AG09309 (cell line): Measurements from ENCODE around the gene POU2F2.
A peak's percentile ranks its signal among the peaks of the same experiment; 100 is the strongest.

Experiments used
- DNase-seq: peaks from one replicate; pipeline ENCODE4 v3.0.0-alpha.2; 2010; ENCODE audit warnings: low read depth
- H3K4me3 ChIP-seq: 2 replicates; pipeline ENCODE4 v1.5.1; 2011; ENCODE audit warnings: mild to moderate bottlenecking, low read depth, low read length, moderate library complexity; ENCODE audit not compliant: control insufficient read depth
- TF ChIP-seq, protein P1 (sequence below): IDR thresholded peaks from 2 replicates; pipeline ENCODE4 v1.5.1; 2011; ENCODE audit warnings: mild to moderate bottlenecking, low read depth, low read length, inconsistent platforms; ENCODE audit not compliant: insufficient read depth, control insufficient read depth; ENCODE audit errors: missing control alignments

POU2F2 gene

DNA sequence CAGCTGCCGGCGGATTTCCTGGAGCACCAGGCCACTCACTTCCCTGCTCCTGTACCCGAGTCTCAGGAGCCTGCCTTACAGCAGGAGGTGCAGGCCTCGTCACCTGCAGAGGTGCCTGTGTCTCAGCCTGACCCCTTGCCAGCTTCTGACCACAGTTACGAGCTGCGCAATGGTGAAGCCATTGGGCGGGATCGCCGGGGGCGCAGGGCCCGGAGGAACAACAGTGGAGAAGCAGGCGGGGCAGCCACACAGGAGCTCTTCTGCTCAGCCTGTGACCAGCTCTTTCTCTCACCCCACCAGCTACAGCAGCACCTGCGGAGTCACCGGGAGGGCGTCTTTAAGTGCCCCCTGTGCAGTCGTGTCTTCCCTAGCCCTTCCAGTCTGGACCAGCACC, 53.0 kb downstream of the POU2F2 start:
- no peak overlapping the region for H3K4me3 ChIP-seq
- TF ChIP-seq, protein P1, sequence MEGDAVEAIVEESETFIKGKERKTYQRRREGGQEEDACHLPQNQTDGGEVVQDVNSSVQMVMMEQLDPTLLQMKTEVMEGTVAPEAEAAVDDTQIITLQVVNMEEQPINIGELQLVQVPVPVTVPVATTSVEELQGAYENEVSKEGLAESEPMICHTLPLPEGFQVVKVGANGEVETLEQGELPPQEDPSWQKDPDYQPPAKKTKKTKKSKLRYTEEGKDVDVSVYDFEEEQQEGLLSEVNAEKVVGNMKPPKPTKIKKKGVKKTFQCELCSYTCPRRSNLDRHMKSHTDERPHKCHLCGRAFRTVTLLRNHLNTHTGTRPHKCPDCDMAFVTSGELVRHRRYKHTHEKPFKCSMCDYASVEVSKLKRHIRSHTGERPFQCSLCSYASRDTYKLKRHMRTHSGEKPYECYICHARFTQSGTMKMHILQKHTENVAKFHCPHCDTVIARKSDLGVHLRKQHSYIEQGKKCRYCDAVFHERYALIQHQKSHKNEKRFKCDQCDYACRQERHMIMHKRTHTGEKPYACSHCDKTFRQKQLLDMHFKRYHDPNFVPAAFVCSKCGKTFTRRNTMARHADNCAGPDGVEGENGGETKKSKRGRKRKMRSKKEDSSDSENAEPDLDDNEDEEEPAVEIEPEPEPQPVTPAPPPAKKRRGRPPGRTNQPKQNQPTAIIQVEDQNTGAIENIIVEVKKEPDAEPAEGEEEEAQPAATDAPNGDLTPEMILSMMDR = no peak
- no peak for DNase-seq

DNA sequence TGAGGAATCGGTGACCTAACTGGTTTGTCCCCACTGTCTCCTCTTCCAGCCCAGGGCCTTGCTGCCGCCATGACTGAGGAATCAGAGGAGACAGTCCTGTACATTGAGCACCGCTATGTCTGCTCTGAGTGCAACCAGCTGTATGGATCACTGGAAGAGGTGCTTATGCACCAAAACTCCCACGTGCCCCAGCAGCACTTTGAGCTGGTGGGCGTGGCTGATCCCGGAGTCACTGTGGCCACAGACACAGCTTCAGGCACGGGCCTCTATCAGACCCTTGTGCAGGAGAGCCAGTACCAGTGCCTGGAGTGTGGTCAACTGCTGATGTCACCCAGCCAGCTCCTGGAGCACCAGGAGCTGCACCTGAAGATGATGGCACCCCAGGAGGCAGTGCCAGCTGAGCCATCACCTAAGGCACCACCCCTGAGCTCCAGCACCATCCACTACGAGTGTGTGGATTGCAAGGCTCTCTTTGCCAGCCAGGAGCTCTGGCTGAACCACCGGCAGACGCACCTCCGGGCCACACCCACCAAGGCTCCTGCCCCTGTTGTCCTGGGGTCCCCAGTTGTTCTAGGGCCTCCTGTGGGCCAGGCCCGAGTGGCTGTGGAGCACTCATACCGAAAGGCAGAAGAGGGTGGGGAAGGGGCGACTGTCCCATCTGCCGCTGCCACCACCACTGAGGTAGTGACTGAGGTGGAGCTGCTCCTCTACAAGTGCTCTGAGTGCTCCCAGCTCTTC, 53.5 kb downstream of the POU2F2 start:
- TF ChIP-seq, protein P1 = no peak
- H3K4me3 ChIP-seq = no peak overlapping the region
- no peak for DNase-seq

DNA sequence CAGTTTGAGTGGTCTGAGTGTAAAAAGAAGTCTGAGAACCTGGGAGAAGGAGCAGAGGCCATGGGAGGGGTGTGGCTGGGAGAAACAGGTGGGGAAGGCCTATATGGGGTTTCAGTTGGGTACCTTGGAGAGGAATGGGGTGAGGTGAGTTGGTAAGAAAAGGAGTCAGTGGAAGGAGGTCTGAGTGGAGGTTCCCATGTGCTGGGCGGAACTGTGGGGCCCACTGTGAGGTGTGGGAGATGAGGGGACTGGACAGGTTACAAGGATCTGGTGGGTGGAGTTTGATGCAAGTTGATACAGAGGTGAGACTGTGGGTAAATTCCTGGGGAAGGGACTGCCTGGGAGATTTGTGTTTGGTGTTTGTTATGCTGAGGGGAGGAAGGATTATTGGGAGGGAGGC, 54.2 kb downstream of the POU2F2 start:
- TF ChIP-seq, protein P1 = no peak

DNA sequence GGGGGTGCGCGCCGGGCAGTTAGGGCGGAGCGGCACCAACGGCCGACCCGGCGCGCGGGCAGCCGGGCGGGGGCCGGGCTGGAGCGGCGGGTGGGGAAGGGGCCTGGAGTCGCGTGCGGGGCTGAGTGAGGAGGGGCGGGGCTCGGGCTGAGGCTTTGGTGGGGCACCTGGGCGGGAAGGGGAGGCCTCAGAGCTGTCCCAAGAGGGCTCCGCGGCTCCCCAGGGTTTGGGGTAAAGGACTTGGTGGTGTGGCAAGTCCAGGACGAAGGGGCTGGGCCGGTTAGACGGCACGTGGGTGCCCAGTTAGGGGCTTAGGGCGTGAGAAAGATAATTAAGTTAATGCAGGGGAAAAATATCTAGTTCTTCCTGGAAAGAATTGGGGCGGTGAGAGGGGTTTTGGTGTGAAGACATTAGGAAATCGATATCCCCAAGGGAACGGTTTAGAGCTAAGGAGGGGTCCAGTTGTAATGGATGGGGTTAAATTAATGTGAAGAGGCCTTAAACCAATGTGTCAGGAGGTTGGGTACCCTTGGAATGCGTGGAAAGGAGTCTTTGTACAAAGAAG, 55.8 kb downstream of the POU2F2 start:
- no peak for DNase-seq

More for the DNA sequence above, 54.2 kb downstream of the POU2F2 start:
- H3K4me3 ChIP-seq = no peak overlapping the region; the same call in 1 of the 2 replicates
- no peak for DNase-seq

DNA sequence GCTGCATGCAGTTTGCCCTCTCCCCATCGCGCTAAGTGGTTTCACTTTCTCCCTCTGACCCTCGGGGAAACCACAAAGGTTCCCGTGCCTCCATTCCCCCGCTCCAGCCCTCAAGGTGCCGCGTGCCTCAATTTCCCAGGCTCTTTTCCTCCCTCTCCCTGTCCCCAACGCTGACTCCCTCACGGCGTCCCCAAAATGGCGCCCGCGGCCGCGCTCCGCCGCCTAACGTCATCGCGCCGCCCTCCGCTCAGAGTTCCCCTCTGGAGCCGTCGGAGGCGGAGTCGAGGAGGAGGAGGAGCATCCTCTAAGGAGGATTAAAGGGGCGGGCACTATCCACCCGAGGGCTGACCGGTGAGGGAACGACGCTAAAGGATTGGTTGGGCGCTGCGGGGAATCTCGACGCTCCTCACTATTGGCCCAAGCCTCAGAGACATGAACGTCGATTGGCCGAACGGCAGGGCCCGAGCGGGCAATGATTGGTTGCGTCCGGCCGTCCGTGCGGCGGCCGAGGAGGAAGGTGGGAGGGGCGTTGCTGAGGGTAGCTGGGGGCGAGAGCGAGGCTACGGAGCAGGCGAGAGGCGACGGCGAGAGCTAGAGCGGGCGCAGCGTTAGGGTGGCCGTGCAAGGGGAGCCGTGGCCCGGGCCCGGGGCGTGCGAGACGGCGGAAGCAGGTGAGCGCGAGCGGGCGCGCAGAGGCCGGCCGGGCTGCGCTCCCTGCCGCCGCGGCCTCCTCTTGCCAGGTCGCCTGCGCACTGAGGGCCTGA, 56.4 kb downstream of the POU2F2 start, which contains the start of gene ZNF574:
ZNF574 (plus strand) TSS at position 551 of the 764 bp plus-strand sequence. CDS start 2,441 bp downstream, outside the sequence.
- TF ChIP-seq, protein P1 = no peak
- DNase-seq = peak; percentile 97

More for the DNA sequence above, 55.8 kb downstream of the POU2F2 start:
- peak overlapping the region; percentile 94 for H3K4me3 ChIP-seq
- TF ChIP-seq, protein P1 = no peak

DNA sequence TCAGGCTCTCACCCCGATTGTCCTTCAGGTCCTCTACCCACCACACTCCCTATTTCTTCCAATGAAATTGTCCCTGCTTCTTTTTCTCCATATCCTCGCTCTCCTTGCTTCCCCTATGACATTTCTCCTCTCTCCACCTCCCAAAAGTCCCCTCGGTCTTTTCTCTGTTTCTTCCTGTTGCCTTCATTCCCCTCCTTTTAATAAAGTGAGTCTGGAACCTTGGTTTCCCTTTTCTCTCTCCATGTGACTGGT, 57.0 kb downstream of the POU2F2 start:
- DNase-seq = no peak
- TF ChIP-seq, protein P1 = no peak
- peak overlapping the region; percentile 76 for H3K4me3 ChIP-seq

More for the DNA sequence above, 56.4 kb downstream of the POU2F2 start, which contains the start of gene ZNF574:
- peak within 1 kb of the TSS; percentile 94 for H3K4me3 ChIP-seq
